H9 (cell line): ENCODE measurements around the gene RPS6KA4. TPM values are rescaled to one million over a fixed set of nuclear protein-coding genes. Genes with fewer than 3 reads are reported as not detected.

Experiments used
- DNase-seq: peaks from one replicate; pipeline ENCODE4 v3.0.0-alpha.2; 2017
- H2AFZ ChIP-seq: one replicate; pipeline ENCODE4 v1.6.1; 2013; ENCODE audit warnings: mild to moderate bottlenecking, low read length, control low read depth, moderate library complexity
- H2AK5ac ChIP-seq: 2 replicates; pipeline ENCODE4 v1.6.1; 2013; ENCODE audit warnings: low read length, control low read depth, mixed read lengths; ENCODE audit not compliant: insufficient read length
- H2BK120ac ChIP-seq: one replicate; pipeline ENCODE4 v1.6.1; 2013; ENCODE audit warnings: low read depth, mild to moderate bottlenecking, low read length, control low read depth, inconsistent platforms; ENCODE audit not compliant: poor library complexity, severe bottlenecking
- H2BK12ac ChIP-seq: 2 replicates; pipeline ENCODE4 v1.6.1; 2013; ENCODE audit warnings: low read length, control low read depth, mixed read lengths, low read depth; ENCODE audit not compliant: insufficient read length
- H2BK15ac ChIP-seq: 2 replicates; pipeline ENCODE4 v1.6.1; 2013; ENCODE audit warnings: low read depth, low read length, control low read depth
- H2BK20ac ChIP-seq: one replicate; pipeline ENCODE4 v1.6.1; 2013; ENCODE audit warnings: low read depth, mild to moderate bottlenecking, low read length, control low read depth, inconsistent platforms; ENCODE audit not compliant: poor library complexity, severe bottlenecking
- H2BK5ac ChIP-seq: 2 replicates; pipeline ENCODE4 v1.6.1; 2013; ENCODE audit warnings: low read length, control low read depth, mixed read lengths; ENCODE audit not compliant: insufficient read length
- H3K14ac ChIP-seq: 2 replicates; pipeline ENCODE4 v1.6.1; 2013; ENCODE audit warnings: low read length, control low read depth; ENCODE audit not compliant: insufficient read depth
- H3K18ac ChIP-seq: 2 replicates; pipeline ENCODE4 v1.6.1; 2013; ENCODE audit warnings: low read depth, mild to moderate bottlenecking, mixed read lengths, low read length, control low read depth; ENCODE audit not compliant: insufficient read length
- H3K23ac ChIP-seq: 2 replicates; pipeline ENCODE4 v1.6.1; 2013; ENCODE audit warnings: low read length, control low read depth, mixed read lengths, low read depth; ENCODE audit not compliant: insufficient read length
- H3K23me2 ChIP-seq: 2 replicates; pipeline ENCODE4 v1.6.1; 2013; ENCODE audit warnings: low read depth, mild to moderate bottlenecking, mixed read lengths, low read length, control low read depth; ENCODE audit not compliant: insufficient read length, poor library complexity, severe bottlenecking
- H3K27ac ChIP-seq: 2 replicates; pipeline ENCODE4 v1.5.1; 2013; ENCODE audit warnings: low read length, control low read depth, mixed read lengths, low read depth; ENCODE audit not compliant: insufficient read length
- H3K27me3 ChIP-seq: 2 replicates; pipeline ENCODE4 v1.6.1; 2013; ENCODE audit warnings: low read length, control low read depth, inconsistent platforms; ENCODE audit not compliant: insufficient read depth
- H3K4ac ChIP-seq: 2 replicates; pipeline ENCODE4 v1.6.1; 2013; ENCODE audit warnings: low read depth, mild to moderate bottlenecking, control low read depth, inconsistent platforms, low read length, moderate library complexity
- H3K4me1 ChIP-seq: 2 replicates; pipeline ENCODE4 v1.6.1; 2013; ENCODE audit warnings: low read length, control low read depth, inconsistent platforms; ENCODE audit not compliant: insufficient read depth
- H3K4me2 ChIP-seq: 2 replicates; pipeline ENCODE4 v1.6.1; 2013; ENCODE audit warnings: low read length, control low read depth, mixed read lengths; ENCODE audit not compliant: insufficient read length, insufficient read depth
- H3K56ac ChIP-seq: 2 replicates; pipeline ENCODE4 v1.6.1; 2013; ENCODE audit warnings: low read depth, mild to moderate bottlenecking, mixed read lengths, low read length, control low read depth; ENCODE audit not compliant: insufficient read length
- H3K79me1 ChIP-seq: 2 replicates; pipeline ENCODE4 v1.6.1; 2013; ENCODE audit warnings: low read depth, mild to moderate bottlenecking, moderate library complexity, low read length, control low read depth, inconsistent platforms; ENCODE audit not compliant: insufficient read depth, poor library complexity, severe bottlenecking
- H3K79me2 ChIP-seq: 2 replicates; pipeline ENCODE4 v1.6.1; 2013; ENCODE audit warnings: low read length, control low read depth, inconsistent platforms; ENCODE audit not compliant: insufficient read depth
- H3K9ac ChIP-seq: 2 replicates; pipeline ENCODE4 v1.6.1; 2013; ENCODE audit warnings: low read length, control low read depth, mixed read lengths; ENCODE audit not compliant: insufficient read length; ENCODE audit errors: extremely low read depth
- H3K9me3 ChIP-seq: one replicate; pipeline ENCODE4 v1.6.1; 2013; ENCODE audit warnings: low read depth, low read length, inconsistent platforms; ENCODE audit not compliant: control insufficient read depth
- H3T11ph ChIP-seq: one replicate; pipeline ENCODE4 v1.6.1; 2013; ENCODE audit warnings: mild to moderate bottlenecking, low read length, control low read depth, inconsistent platforms
- H4K20me1 ChIP-seq: one replicate; pipeline ENCODE4 v1.6.1; 2013; ENCODE audit not compliant: control insufficient read depth, insufficient read length, insufficient read depth
- H4K5ac ChIP-seq: 2 replicates; pipeline ENCODE4 v1.6.1; 2013; ENCODE audit warnings: low read depth, mild to moderate bottlenecking, mixed read lengths, low read length, control low read depth; ENCODE audit not compliant: insufficient read length
- H4K8ac ChIP-seq: replicated peaks from 2 replicates; pipeline ENCODE4 v1.6.1; 2013; ENCODE audit warnings: low read length, control low read depth, mixed read lengths, low read depth; ENCODE audit not compliant: insufficient read length
- H4K91ac ChIP-seq: 2 replicates; pipeline ENCODE4 v1.6.1; 2013; ENCODE audit warnings: low read depth, mild to moderate bottlenecking, moderate library complexity, mixed read lengths, low read length, control low read depth; ENCODE audit not compliant: insufficient read length
- H3K27ac Mint-ChIP-seq, 3 experiments: 2 replicates in 2 of 3; 3 replicates in 1 of 3; pipeline ENCODE4 v1.8.0; 2020 to 2021; ENCODE audit warnings: mixed read lengths in 3 of 3, mild to moderate bottlenecking in 1 of 3, moderate library complexity in 1 of 3
- H3K27me3 Mint-ChIP-seq: 2 replicates; pipeline ENCODE4 v1.8.0; 2021; ENCODE audit warnings: low read depth, mild to moderate bottlenecking, moderate library complexity, mixed read lengths
- H3K36me3 Mint-ChIP-seq, 3 experiments: 2 replicates in 2 of 3; 3 replicates in 1 of 3; pipeline ENCODE4 v1.8.0; 2020 to 2021; ENCODE audit warnings: low read depth in 3 of 3, mixed read lengths in 3 of 3; ENCODE audit not compliant: insufficient read depth in 1 of 3
- H3K4me1 Mint-ChIP-seq, 2 experiments: 2 replicates each; pipeline ENCODE4 v1.8.0; 2020; ENCODE audit warnings: mixed read lengths in 2 of 2
- H3K4me3 Mint-ChIP-seq, 2 experiments: 2 replicates in 1 of 2; 3 replicates in 1 of 2; pipeline ENCODE4 v1.8.0; 2020 to 2021; ENCODE audit warnings: mild to moderate bottlenecking in 2 of 2, mixed read lengths in 2 of 2, moderate library complexity in 1 of 2
- H3K9me3 Mint-ChIP-seq, 2 experiments: 2 replicates in 1 of 2; 3 replicates in 1 of 2; pipeline ENCODE4 v1.8.0; 2020; ENCODE audit warnings: mild to moderate bottlenecking in 2 of 2, mixed read lengths in 2 of 2, moderate library complexity in 1 of 2
- WGBS: extraction: QIAGEN DNeasy Blood & Tissue Kit; methylation state at CpG from one replicate; pipeline ENCODE4 v1.1.7; 2013; ENCODE audit warnings: missing lambda C conversion rate, low lambda C conversion rate, mixed read lengths; ENCODE audit not compliant: insufficient read length; ENCODE audit errors: extremely low coverage; 5-methylcytosine and 5-hydroxymethylcytosine counted together
- total RNA-seq: library from RNA; stranded (reverse); gene quantifications from 2 replicates; pipeline ENCODE4 v1.2.1, GENCODE V29; 2021
- TF ChIP-seq, protein P1 (sequence below): fragments of 200-600 bp; sonication (generic); conservative IDR thresholded peaks from 3 replicates; pipeline ENCODE4 v1.8.0; 2021; ENCODE audit warnings: antibody characterized with exemption, mild to moderate bottlenecking

RPS6KA4 gene
- total RNA-seq, 1 experiment from 2014 or later = 10.8 TPM

DNA sequence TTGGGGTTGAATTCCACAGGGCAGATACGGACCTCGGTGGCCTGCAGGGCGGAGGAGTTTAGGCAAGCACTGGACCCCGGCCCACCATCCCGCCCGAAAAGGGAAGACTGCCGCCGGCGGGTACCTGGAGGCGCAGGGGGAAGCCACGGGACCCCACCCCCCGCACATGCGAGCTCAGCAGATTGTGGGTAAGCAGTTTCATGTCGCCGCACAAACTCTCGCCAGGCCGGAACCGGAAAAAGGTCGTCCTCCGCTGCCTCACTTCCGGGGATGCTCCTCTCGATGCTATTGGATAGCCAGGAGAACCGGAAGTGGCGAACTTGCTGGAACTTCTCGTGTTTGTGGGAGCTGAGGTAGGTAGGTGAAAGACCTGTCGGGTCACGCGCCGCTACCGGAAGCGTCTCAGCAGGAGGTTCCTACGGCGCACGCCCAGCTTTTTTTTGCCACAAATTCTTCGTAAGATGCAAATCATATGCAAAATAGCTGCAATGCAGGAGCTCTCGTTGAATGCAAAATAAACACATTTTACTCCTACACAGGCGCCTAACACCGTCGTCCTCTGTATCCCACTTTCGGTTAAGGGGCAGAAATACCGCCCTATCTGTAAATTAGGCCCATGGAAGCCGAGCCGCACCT is 41.5 kb upstream of the RPS6KA4 start, which contains the start of gene TRMT112:
Gene TRMT112, minus strand, starts transcription at position 235 of the 636 bp plus-strand sequence. Its CDS starts 33 bp downstream, at position 202.
- no peak within 1 kb of the TSS for H4K91ac ChIP-seq
- no peak within 1 kb of the TSS for H3T11ph ChIP-seq
- H3K9me3 Mint-ChIP-seq = no peaks in the 10 kb centered on the region

More for the DNA sequence above, 41.5 kb upstream of the RPS6KA4 start, which contains the start of gene TRMT112:
- Histone ChIP-seq H3K27me3 (no peaks in the 10 kb centered on the region), H2AFZ (peak within 1 kb of the TSS; percentile 43), H3K56ac (no peak within 1 kb of the TSS), H4K20me1 (peaks cover 2% of the 10 kb centered on the region), H3K23me2 (peaks cover 3% of the 10 kb centered on the region), H3K23ac (no peak within 1 kb of the TSS), H3K9me3 (no peaks in the 10 kb centered on the region), H3K4me1 (no peaks in the 10 kb centered on the region), H2AK5ac (no peak within 1 kb of the TSS), H3K14ac (peak within 1 kb of the TSS; percentile 77), H3K79me2 (peaks cover 4% of the 10 kb centered on the region; the same call in 1 of the 2 replicates), H3K9ac (peak within 1 kb of the TSS; percentile 73), H3K18ac (peak within 1 kb of the TSS; percentile 76), H4K5ac (no peak within 1 kb of the TSS), H3K27ac (peak within 1 kb of the TSS; percentile 79), H2BK5ac (no peak within 1 kb of the TSS), H4K8ac (no peak within 1 kb of the TSS), H2BK120ac (no peak within 1 kb of the TSS), H2BK12ac (no peak within 1 kb of the TSS), H3K4ac (no peak within 1 kb of the TSS), H2BK20ac (no peak within 1 kb of the TSS), H3K4me2 (peak within 1 kb of the TSS; percentile 51), H3K79me1 (no peaks in the 10 kb centered on the region), H2BK15ac (no peak within 1 kb of the TSS)
- WGBS = no CpG with 5 or more reads among the region's 43 CpGs
- peaks cover 25 to 52% (median 43%) of the 10 kb centered on the region in 3 experiments; a peak in 6 of 7 replicates for H3K36me3 Mint-ChIP-seq
- H3K27me3 Mint-ChIP-seq = no peaks in the 10 kb centered on the region
- peaks cover 16 to 17% of the 10 kb centered on the region in 2 experiments for H3K4me1 Mint-ChIP-seq
- H3K27ac Mint-ChIP-seq = peak within 1 kb of the TSS; percentile 99 to 100 (median 99)
- peak; percentile 99 for DNase-seq
- H3K4me3 Mint-ChIP-seq = peak within 1 kb of the TSS; percentile 90 to 93
- TF ChIP-seq, protein P1, sequence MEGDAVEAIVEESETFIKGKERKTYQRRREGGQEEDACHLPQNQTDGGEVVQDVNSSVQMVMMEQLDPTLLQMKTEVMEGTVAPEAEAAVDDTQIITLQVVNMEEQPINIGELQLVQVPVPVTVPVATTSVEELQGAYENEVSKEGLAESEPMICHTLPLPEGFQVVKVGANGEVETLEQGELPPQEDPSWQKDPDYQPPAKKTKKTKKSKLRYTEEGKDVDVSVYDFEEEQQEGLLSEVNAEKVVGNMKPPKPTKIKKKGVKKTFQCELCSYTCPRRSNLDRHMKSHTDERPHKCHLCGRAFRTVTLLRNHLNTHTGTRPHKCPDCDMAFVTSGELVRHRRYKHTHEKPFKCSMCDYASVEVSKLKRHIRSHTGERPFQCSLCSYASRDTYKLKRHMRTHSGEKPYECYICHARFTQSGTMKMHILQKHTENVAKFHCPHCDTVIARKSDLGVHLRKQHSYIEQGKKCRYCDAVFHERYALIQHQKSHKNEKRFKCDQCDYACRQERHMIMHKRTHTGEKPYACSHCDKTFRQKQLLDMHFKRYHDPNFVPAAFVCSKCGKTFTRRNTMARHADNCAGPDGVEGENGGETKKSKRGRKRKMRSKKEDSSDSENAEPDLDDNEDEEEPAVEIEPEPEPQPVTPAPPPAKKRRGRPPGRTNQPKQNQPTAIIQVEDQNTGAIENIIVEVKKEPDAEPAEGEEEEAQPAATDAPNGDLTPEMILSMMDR = no peak
